Measurements from ENCODE around the gene ENTPD7.

Gene ENTPD7

DNA sequence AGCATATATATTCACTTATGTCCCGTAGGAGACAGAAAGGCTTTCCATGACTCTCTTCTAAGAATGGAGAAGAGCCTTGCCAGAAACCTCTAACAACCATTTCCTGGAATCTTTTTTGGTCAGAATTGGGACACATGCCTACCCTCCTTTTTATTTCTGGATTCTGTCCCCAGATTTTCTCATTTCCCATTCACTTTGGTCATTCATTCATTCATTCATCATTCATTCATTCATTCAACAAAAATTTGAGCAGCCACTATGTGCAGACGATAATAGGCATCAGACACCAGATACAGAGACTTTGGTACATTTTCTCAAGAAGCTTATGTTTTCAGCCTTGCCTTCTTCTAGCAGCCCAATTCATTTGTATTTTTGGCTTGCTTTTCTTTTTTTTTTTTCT lies 6.0 kb downstream of the ENTPD7 start:
- Histone ChIP-seq H2BK15ac (ENCODE audit: low read length) (no peak overlapping the region), H3K36me3 (replicated peaks in 1 of 2; ENCODE audit: control insufficient read depth in 2 of 2, insufficient read depth in 2 of 2, low read length in 2 of 2) (peaks cover 7 to 45% of the 10 kb centered on the region in 2 donors), H3K14ac (ENCODE audit: low read length) (no peak overlapping the region), H3K9me3 (replicated peaks in 1 of 2; ENCODE audit: control insufficient read depth in 2 of 2, insufficient read depth in 1 of 2, low read depth in 1 of 2, low read length in 2 of 2) (no peaks in the 10 kb centered on the region), H2BK12ac (ENCODE audit: low read length) (no peak overlapping the region), H3K79me1 (ENCODE audit: low read depth, low read length) (no peaks in the 10 kb centered on the region), H3K27ac (replicated peaks; ENCODE audit: low read length) (no peak overlapping the region), H4K8ac (ENCODE audit: low read depth, low read length) (no peak overlapping the region), H2BK5ac (ENCODE audit: low read length) (no peak overlapping the region), H3K4me2 (ENCODE audit: insufficient read depth, low read length, poor library complexity, severe bottlenecking) (no peak overlapping the region), H2AFZ (ENCODE audit: low read length) (no peak overlapping the region), H4K91ac (ENCODE audit: low read depth, low read length, poor library complexity) (no peak overlapping the region), H2BK120ac (ENCODE audit: low read depth, low read length) (no peak overlapping the region), H3K27me3 (ENCODE audit: control insufficient read depth in 3 of 3, insufficient read depth in 3 of 3, low read depth in 1 of 3, low read length in 3 of 3) (no peaks in the 10 kb centered on the region), H2AK5ac (ENCODE audit: low read depth, low read length) (no peak overlapping the region), H3K4ac (ENCODE audit: low read length) (no peak overlapping the region), H3K23ac (ENCODE audit: low read depth, low read length, poor library complexity) (no peak overlapping the region), H3K18ac (ENCODE audit: low read length) (no peak overlapping the region), H3K4me1 (ENCODE audit: control insufficient read depth in 2 of 2, insufficient read depth in 1 of 2, low read depth in 1 of 2, low read length in 2 of 2) (no peaks in the 10 kb centered on the region), H3K4me3 (ENCODE audit: low read length in 2 of 2) (no peak overlapping the region), H3K9ac (ENCODE audit: low read depth, low read length, poor library complexity) (no peak overlapping the region)
- DNase-seq (ENCODE audit: low spot score), result no peak
- no CpG with 5 or more reads among the region's 2 CpGs for WGBS, 2 donors (ENCODE audit: extremely low coverage in 2 of 2, insufficient read length in 2 of 2, insufficient replicate concordance in 1 of 2)

DNA sequence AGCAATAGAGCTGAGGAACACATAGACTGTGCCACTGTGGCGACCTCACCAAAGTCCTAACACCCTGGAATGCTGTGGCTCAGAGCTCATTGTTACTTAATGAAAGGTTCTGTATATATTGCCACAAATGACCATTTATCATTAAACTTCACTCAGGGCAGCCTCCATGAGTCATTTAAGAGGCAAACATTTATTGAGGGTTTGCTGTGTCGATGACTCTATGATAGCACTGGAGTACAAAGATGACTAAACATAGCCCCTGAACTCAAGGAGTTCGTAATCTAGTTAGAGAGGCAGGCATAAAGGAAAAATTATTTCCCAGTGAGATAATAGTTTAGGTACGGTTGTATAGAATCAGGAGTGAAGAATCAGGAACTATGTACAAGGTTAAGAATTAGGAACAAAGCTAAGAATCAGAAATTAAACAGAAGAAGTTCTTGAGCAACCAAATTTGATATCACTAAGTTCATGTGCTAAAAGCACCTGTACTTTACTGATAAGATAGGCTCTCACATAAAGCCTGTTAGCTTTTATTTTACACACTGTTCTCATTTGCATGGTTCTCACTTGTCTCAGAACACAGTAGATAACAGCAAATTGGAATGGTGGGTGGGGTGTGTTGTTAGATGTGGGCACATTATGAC lies 7.9 kb downstream of the ENTPD7 start:
- Histone ChIP-seq H3K9ac (ENCODE audit: low read depth, low read length, poor library complexity) (no peak overlapping the region), H4K91ac (ENCODE audit: low read depth, low read length, poor library complexity) (no peak overlapping the region), H3K14ac (ENCODE audit: low read length) (no peak overlapping the region), H3K9me3 (replicated peaks in 1 of 2; ENCODE audit: control insufficient read depth in 2 of 2, insufficient read depth in 1 of 2, low read depth in 1 of 2, low read length in 2 of 2) (no peaks in the 10 kb centered on the region), H2BK12ac (ENCODE audit: low read length) (no peak overlapping the region), H3K4me2 (ENCODE audit: insufficient read depth, low read length, poor library complexity, severe bottlenecking) (no peak overlapping the region), H3K27me3 (ENCODE audit: control insufficient read depth in 3 of 3, insufficient read depth in 3 of 3, low read depth in 1 of 3, low read length in 3 of 3) (no peaks in the 10 kb centered on the region), H3K36me3 (replicated peaks in 1 of 2; ENCODE audit: control insufficient read depth in 2 of 2, insufficient read depth in 2 of 2, low read length in 2 of 2) (peaks cover 4 to 39% of the 10 kb centered on the region in 2 donors), H3K4me1 (ENCODE audit: control insufficient read depth in 2 of 2, insufficient read depth in 1 of 2, low read depth in 1 of 2, low read length in 2 of 2) (no peaks in the 10 kb centered on the region), H2AFZ (ENCODE audit: low read length) (no peak overlapping the region), H3K18ac (ENCODE audit: low read length) (no peak overlapping the region), H2AK5ac (ENCODE audit: low read depth, low read length) (no peak overlapping the region), H3K4me3 (ENCODE audit: low read length in 2 of 2) (no peak overlapping the region), H3K79me1 (ENCODE audit: low read depth, low read length) (no peaks in the 10 kb centered on the region), H2BK120ac (ENCODE audit: low read depth, low read length) (no peak overlapping the region), H2BK15ac (ENCODE audit: low read length) (no peak overlapping the region), H4K8ac (ENCODE audit: low read depth, low read length) (no peak overlapping the region), H3K27ac (replicated peaks; ENCODE audit: low read length) (no peak overlapping the region), H3K23ac (ENCODE audit: low read depth, low read length, poor library complexity) (no peak overlapping the region), H3K4ac (ENCODE audit: low read length) (no peak overlapping the region), H2BK5ac (ENCODE audit: low read length) (no peak overlapping the region)
- no peak for DNase-seq (ENCODE audit: low spot score)
- no CpG with 5 or more reads among the region's 4 CpGs for WGBS, 2 donors (ENCODE audit: extremely low coverage in 2 of 2, insufficient read length in 2 of 2, insufficient replicate concordance in 1 of 2)

DNA sequence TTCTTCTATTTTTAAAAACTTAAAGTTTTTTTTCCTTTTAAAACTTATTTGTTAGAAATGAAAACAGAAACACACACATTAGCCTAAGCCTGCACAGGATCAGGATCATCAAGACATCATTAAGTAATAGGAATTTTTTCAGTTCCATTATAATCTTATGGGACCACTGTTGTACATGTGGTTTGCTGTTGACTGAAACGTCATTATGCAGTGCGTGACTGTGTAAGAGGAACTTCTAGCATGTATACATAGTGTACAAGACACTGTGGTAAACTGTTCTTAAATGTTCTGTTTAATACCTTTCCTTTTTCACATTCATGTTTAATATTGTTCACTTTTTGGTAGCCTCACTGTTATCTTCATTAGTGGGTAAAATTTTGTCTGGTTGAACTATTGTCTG lies 12.1 kb downstream of the ENTPD7 start:
- Histone ChIP-seq H3K9me3 (replicated peaks in 1 of 2; ENCODE audit: control insufficient read depth in 2 of 2, insufficient read depth in 1 of 2, low read depth in 1 of 2, low read length in 2 of 2) (no peaks in the 10 kb centered on the region), H3K4me2 (ENCODE audit: insufficient read depth, low read length, poor library complexity, severe bottlenecking) (no peak overlapping the region), H2BK15ac (ENCODE audit: low read length) (no peak overlapping the region), H3K4ac (ENCODE audit: low read length) (no peak overlapping the region), H2BK12ac (ENCODE audit: low read length) (no peak overlapping the region), H3K14ac (ENCODE audit: low read length) (no peak overlapping the region), H3K9ac (ENCODE audit: low read depth, low read length, poor library complexity) (no peak overlapping the region), H3K36me3 (replicated peaks in 1 of 2; ENCODE audit: control insufficient read depth in 2 of 2, insufficient read depth in 2 of 2, low read length in 2 of 2) (peaks cover 0 to 16% of the 10 kb centered on the region in 2 donors), H3K27ac (replicated peaks; ENCODE audit: low read length) (no peak overlapping the region), H2AFZ (ENCODE audit: low read length) (no peak overlapping the region), H2BK5ac (ENCODE audit: low read length) (no peak overlapping the region), H3K18ac (ENCODE audit: low read length) (no peak overlapping the region), H4K8ac (ENCODE audit: low read depth, low read length) (no peak overlapping the region), H3K23ac (ENCODE audit: low read depth, low read length, poor library complexity) (no peak overlapping the region), H2BK120ac (ENCODE audit: low read depth, low read length) (no peak overlapping the region), H3K4me3 (ENCODE audit: low read length in 2 of 2) (no peak overlapping the region), H2AK5ac (ENCODE audit: low read depth, low read length) (no peak overlapping the region), H3K4me1 (ENCODE audit: control insufficient read depth in 2 of 2, insufficient read depth in 1 of 2, low read depth in 1 of 2, low read length in 2 of 2) (no peaks in the 10 kb centered on the region), H3K27me3 (ENCODE audit: control insufficient read depth in 3 of 3, insufficient read depth in 3 of 3, low read depth in 1 of 3, low read length in 3 of 3) (no peaks in the 10 kb centered on the region), H3K79me1 (ENCODE audit: low read depth, low read length) (no peaks in the 10 kb centered on the region), H4K91ac (ENCODE audit: low read depth, low read length, poor library complexity) (no peak overlapping the region)
- whole genome bisulfite sequencing, 2 donors (ENCODE audit: extremely low coverage in 2 of 2, insufficient read length in 2 of 2, insufficient replicate concordance in 1 of 2), result no CpG with 5 or more reads among the region's 2 CpGs
- no peak for DNase-seq (ENCODE audit: low spot score)

DNA sequence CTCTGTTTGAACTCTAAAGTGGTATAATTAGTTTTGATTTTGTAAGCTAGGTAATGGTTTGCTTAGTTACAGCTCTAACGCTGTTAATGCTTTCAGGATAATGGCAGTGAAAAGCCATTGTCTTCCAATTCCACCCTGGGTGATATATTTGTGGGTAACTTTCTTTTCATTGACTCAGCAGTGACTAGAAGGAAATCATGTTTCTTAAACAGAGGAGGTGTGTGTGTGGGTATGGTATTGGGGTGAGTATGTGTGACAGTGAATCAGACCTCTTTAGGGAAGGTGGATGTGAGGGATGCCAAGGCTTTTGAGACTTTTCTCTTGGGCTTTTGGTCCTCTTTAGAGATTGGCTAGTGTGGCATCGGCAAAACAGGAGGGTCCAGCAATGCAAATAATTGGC lies 13.6 kb downstream of the ENTPD7 start:
- no peak overlapping the region for H3K4ac ChIP-seq (ENCODE audit: low read length)
- H3K27ac ChIP-seq (replicated peaks; ENCODE audit: low read length), result no peak overlapping the region
- no peak overlapping the region for H2BK15ac ChIP-seq (ENCODE audit: low read length)
- H2BK120ac ChIP-seq (ENCODE audit: low read depth, low read length), result no peak overlapping the region
- no peaks in the 10 kb centered on the region for H3K9me3 ChIP-seq (replicated peaks in 1 of 2; ENCODE audit: control insufficient read depth in 2 of 2, insufficient read depth in 1 of 2, low read depth in 1 of 2, low read length in 2 of 2)
- no peak overlapping the region for H2BK5ac ChIP-seq (ENCODE audit: low read length)
- no peak overlapping the region for H2AK5ac ChIP-seq (ENCODE audit: low read depth, low read length)
- H3K79me1 ChIP-seq (ENCODE audit: low read depth, low read length), result no peaks in the 10 kb centered on the region
- H3K4me2 ChIP-seq (ENCODE audit: insufficient read depth, low read length, poor library complexity, severe bottlenecking), result no peak overlapping the region
- H2BK12ac ChIP-seq (ENCODE audit: low read length), result no peak overlapping the region
- DNase-seq (ENCODE audit: low spot score), result no peak
- H3K4me3 ChIP-seq (ENCODE audit: low read length in 2 of 2), result no peak overlapping the region
- H2AFZ ChIP-seq (ENCODE audit: low read length), result no peak overlapping the region
- no peak overlapping the region for H4K91ac ChIP-seq (ENCODE audit: low read depth, low read length, poor library complexity)
- no peak overlapping the region for H4K8ac ChIP-seq (ENCODE audit: low read depth, low read length)
- peaks cover 0 to 9% of the 10 kb centered on the region in 2 donors for H3K36me3 ChIP-seq (replicated peaks in 1 of 2; ENCODE audit: control insufficient read depth in 2 of 2, insufficient read depth in 2 of 2, low read length in 2 of 2)
- H3K9ac ChIP-seq (ENCODE audit: low read depth, low read length, poor library complexity), result no peak overlapping the region
- H3K23ac ChIP-seq (ENCODE audit: low read depth, low read length, poor library complexity), result no peak overlapping the region
- H3K4me1 ChIP-seq (ENCODE audit: control insufficient read depth in 2 of 2, insufficient read depth in 1 of 2, low read depth in 1 of 2, low read length in 2 of 2), result no peaks in the 10 kb centered on the region
- no peak overlapping the region for H3K14ac ChIP-seq (ENCODE audit: low read length)
- no peak overlapping the region for H3K18ac ChIP-seq (ENCODE audit: low read length)
- no CpG with 5 or more reads among the region's 2 CpGs for WGBS, 2 donors (ENCODE audit: extremely low coverage in 2 of 2, insufficient read length in 2 of 2, insufficient replicate concordance in 1 of 2)
- no peaks in the 10 kb centered on the region for H3K27me3 ChIP-seq (ENCODE audit: control insufficient read depth in 3 of 3, insufficient read depth in 3 of 3, low read depth in 1 of 3, low read length in 3 of 3)

Data from neuronal stem cell (in vitro differentiated cells).